ENCODE data around the gene ZNF200.

DNA sequence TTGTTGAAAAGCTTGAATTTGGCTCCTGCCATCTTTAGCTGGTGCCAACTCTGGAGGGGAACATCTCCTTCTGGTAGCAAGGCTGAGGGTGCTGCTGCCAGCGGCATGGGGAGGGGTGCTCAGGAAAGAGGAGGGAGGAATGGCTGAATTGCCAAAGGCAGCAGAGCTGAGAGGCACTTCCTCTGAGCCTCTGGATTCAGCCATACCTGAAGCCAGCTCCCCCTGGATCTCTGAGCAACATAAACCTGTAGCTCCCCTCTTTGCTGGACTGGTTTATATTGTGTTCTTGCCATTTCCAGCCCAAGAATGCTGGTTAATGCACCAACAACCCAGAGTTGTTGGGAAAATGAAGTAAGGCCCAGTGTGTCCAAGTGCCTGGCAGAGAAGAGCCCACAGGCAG, 14.1 kb upstream of the ZNF200 start:
- no peak for TF ChIP-seq POLR2AphosphoS5 (IDR thresholded peaks at IDR 0.05; ENCODE audit: insufficient read depth in 1 of 2, low read depth in 1 of 2)
- TF ChIP-seq, protein P1, sequence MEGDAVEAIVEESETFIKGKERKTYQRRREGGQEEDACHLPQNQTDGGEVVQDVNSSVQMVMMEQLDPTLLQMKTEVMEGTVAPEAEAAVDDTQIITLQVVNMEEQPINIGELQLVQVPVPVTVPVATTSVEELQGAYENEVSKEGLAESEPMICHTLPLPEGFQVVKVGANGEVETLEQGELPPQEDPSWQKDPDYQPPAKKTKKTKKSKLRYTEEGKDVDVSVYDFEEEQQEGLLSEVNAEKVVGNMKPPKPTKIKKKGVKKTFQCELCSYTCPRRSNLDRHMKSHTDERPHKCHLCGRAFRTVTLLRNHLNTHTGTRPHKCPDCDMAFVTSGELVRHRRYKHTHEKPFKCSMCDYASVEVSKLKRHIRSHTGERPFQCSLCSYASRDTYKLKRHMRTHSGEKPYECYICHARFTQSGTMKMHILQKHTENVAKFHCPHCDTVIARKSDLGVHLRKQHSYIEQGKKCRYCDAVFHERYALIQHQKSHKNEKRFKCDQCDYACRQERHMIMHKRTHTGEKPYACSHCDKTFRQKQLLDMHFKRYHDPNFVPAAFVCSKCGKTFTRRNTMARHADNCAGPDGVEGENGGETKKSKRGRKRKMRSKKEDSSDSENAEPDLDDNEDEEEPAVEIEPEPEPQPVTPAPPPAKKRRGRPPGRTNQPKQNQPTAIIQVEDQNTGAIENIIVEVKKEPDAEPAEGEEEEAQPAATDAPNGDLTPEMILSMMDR (IDR thresholded peaks at IDR 0.05), result no peak
